NCI-H2171 treated with DMSO at 0.1 percent for 48 hours (cell line): ENCODE data around the gene RPS17.
"Not testable (repeated sequence)": the region's sequence is repeated elsewhere in the genome, so short reads cannot be mapped to it uniquely, and the experiment has no call there.

Source experiments
- DNase-seq: peaks from one replicate; lab custom pipeline; 2025; lab: John Stamatoyannopoulos, UW

RPS17 gene

DNA sequence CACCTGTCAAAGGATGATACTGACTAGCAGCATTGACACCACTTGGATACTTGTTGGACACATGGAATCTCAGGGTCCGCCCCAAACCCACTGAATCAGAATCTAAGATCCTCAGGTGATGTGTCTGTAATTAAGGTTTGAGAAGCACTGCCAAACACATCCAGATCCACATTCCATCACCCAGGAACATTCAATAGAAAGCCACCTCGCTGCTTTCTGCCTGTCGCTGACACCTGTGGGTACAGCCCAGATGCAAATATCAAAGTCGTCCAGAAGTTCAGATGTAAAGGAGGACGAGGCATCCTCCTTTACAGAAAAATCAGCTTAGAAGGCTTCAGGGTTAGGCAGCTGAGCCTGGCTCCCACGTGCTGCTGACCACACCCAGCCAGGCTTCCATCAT, 5.2 kb upstream of the RPS17 start:
- no peak for DNase-seq

DNA sequence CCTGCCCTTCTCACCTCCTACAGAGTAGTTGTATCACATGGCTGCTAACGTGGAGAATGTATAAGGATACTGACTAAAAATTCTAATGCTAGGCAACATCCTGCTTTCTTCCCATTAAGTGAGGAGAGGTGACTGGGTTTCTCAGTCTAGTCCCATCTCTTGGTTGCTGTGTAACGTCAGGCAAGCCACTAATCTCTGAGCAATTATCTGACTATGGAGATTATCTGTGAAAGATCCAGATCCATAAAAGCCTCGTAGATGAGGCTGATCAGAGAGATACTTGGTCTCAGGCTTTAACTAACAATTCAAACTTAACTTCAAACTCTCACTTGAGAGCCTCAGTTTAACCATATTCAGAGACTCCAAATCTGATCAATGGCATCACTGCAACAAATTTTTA, 4.7 kb upstream of the RPS17 start:
- no peak for DNase-seq

DNA sequence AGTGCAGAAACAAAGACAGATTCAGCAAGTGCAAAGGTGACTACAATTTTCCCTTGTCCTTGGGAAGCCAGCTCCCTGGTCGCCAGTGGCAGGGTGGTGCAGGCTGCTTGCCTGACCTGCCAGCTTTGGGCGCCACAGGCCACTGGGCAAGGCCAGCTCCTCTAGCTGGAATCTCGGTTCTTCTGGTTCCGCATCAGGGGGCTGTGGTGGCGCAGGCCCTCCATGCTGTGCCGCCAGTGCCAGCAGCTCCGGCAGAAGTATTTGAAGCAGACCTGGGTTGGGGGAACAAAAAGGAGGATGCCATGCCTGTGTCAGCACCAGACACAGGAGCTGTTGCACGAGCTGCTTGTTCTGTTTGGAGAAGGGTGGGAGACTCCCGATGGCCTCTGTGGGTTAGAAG, 4.2 kb upstream of the RPS17 start:
- DNase-seq, result no peak

DNA sequence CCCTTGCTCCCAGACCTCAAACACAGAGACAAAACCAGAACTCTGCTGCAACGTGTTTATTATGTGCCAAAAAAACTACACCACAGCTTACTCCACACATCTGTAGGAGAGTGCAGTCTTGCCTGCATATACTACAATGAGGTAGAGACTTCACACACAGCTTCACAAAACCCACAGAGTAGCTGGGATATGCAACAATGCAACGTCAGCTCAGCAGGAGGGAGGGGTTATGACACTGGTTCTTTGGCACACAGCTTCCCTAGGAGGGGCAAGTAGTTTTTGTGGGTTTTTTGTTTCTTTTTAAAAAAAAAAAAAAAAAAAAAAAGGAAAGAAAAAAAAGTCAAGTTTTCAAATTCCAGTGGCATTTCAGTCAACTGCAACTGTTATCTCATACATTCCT, 2.9 kb upstream of the RPS17 start:
- no peak for DNase-seq

DNA sequence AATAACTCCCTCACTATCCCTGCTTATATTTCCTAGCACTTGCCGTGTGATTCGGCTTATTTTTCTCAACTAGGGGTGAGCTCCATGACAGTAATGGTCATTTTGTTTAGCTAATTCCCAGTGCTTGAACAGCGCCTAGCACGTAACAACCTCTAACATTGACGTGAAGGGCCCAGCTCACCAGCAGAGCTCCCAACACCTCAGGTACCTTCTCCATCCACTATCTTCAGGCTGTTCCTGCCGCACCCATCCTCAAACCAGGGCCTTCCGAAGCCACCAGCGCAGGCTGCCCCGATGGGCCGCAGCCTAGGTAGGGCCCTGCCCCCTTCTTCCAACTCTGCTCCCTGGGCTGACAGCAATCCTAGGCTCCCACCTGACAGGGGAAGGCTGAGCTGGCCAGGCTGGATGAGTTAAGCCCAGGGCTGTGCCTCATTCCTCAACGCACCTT, 751 bp upstream of the RPS17 start:
- no peak for DNase-seq

DNA sequence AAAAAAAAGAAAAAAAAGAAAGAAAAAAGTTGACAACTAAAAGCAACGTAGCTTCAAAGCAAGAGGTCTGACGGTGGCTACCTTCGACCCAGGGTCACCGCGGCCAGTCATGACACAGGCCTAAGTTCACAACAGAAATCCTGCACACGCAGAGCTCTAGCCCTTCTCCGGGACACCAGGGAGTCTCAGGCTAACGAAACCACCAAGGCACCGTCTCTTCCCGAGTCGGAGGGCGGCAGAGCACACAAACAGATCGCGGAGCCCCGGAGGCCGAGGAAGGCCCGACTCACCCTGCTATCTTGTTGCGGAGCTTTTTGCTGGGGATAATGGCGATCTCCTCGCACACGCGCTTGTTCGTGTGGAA, 584 bp downstream of the RPS17 start:
- DNase-seq, result no peak

DNA sequence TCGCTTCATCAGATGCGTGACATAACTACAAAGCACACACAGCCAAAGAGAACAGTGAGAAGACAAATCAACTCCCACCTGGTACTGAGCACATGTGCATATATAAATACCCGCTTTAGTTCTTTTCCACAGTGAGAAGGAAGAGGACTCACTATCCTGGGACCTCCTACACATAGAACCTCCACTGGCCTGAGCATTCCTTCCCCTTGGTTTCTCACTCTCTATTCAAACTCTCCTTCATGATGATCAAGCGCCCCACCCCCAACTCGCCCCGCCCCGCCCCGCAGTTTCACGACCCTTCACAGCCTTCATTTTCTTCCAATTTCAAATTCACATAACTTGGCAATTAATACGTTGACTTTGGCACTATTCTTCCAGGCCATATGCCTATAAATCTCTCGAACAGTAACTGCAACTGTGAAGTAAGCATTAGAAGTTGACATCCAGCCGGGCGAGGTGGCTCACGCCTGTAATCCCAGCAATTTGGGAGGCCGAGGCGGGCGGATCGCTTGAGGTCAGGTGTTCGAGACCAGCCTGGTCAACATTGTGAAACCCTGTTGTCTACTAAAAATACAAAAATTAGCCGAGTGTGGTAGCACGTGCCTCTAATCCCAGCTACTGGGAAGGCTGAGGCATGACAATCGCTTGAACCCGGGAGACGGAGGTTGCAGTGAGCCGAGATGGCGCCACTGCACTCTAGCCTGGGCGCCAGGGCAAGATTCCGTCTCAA, 1.1 kb downstream of the RPS17 start:
- DNase-seq, result no peak

DNA sequence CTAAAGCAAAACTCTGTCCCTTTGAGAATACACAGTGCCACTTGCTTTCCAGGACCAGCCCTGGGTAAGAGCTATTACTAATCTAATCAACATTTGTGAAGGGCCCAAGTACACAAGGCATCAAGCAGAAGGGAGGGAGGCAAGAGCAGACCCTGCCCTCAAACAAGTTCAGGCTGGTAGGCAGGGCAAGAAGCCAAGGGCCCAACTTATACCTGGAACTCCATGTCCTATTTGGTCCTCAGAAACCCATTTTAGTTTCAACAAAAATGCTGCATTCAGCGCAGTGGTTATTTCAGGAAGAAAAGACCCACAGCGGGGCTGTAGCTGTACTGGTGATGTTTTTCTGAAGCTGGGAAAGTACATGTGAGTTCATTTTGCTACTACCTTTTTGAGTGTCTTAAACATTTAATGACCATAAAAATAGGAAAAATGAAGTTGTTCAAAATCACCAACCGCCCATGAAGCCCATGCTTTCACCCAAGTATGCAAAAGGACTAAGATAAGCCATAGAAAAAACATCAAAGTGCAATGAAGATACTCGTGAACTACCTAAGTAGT, 2.8 kb downstream of the RPS17 start:
- no peak for DNase-seq

DNA sequence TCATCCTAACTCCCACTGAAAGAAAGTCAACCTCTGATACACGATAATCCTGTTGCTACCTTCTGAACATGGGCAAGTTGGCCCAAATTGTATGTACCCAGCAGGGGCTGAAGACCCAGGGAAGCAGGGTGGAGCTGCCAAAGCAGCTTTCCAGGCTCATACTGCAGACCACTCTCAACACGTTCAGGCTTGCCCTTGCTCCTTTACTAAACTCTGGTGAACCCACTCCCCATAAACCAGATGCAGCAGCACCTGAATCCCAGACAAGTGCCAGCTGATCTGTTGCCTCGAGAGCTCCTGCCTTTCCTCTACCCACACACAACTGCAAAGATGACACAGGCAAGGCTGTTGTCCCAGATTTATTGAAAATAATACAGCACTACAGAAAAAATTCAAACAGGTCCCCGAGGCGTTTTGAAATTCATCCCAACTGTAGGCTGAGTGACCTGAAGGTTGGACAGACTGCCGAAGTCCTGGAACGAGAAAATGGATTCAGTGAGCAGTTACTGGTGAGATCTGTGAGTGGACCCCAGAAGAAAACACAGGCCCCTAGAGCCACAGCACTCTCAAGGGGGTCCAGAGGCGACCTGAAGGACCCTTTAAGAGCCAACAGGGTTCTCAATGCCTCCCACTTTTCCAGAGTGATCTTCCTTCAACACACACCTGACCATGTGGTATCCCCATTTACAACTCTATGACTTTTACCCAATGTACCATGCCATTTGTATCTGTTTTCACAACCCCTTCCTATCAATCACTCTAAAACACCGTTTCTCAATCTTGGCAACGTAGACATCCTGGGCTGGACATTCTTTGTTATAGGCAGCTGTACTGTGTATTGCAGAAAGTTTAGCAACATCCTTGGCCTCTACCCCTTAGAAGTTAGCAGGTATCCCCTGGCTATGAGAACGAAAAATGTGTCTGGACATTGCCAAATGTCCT, 3.6 kb downstream of the RPS17 start:
- DNase-seq, result no peak

DNA sequence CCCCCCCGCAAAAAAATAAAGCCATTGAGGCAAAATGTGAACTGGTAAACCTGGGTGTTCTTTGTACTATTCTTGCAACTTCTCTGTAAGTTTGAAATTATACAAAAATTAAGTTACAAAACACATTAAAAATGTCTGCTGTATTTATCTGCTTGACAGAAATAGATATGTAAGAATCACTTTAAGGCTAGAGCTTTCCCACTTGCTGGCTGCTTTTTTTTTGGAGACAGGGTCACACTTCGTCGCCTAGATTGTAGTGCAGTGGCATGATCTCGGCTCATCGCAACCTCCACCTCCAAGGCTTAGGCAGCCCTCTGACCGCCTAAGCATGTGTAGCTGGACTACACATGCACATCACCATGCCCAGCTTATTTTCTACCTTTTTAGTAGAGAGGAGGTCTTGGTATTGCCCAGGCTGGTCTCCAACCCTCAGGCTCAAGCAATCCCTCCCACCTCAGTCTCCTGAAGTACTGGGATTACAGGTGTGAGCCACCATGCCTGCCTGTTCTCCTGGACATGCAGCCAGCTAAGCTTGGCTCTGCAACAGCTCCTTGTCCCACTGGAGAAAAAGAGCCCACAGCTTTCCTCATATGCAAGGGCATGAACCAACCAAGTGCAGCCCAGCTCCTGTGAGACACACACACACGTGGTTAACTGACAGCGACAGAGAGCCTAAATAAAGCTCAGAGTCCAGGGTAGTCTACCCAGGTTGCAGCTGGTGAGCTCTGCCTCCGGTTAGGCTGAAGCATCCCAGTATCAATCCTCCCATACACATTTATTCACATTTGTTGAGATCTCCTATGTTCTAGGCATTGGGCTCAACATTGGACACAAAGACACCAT, 4.5 kb downstream of the RPS17 start:
- no peak for DNase-seq

DNA sequence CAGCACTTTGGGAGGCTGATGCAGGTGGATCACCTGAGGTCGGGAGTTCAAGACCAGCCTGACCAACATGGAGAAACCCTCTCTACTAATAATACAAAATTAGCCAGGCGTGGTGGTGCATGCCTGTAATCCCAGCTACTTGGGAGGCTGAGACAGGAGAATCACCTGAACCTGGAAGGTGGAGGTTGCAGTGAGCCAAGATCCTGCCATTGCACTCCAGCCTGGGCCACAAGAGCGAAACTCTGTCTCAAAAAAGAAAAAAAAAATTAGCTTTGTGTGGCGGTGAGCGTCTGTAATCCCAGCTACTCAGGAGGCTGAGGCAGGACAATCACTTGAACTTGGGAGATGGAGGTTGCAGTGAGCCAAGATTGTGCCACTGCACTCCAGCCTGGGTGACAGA, 5.1 kb downstream of the RPS17 start:
- DNase-seq, result not testable (repeated sequence)

DNA sequence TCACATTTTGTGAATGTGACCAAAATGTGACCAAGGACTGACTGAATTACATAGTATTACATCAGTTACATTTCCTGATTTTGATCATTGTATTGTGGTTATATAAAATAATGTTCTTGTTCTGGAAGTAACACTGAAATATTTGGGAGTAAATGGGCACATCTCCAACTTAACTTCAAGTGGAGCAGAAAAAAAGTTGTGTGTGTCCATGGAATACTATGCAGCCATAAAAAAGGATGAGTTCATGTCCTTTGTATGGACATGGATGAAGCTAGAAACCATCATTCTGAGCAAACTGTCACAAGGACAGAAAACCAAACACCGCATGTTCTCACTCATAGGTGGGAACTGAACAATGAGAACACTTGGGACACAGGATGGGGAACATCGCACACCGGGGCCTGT, 5.8 kb downstream of the RPS17 start:
- DNase-seq, result not testable (repeated sequence)

DNA sequence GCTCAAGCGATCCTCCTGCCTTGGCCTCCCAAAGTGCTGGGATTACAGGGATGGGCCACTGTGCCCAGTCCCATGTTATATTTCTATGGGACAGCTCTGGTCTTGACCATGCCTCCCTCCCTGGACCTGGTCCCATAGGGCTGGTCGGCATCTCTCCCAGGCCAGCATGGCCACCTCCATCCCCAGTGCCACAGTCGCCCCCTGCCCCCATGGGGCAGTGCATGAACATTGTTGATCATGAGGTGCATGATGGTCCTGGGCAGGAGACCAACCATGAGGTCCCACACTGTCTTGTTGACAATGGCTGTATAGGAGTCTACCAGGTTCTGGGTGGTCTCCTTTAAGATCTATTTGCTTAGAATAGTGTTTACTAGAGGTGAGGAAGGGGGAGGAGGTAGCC, 6.5 kb downstream of the RPS17 start:
- no peak for DNase-seq

DNA sequence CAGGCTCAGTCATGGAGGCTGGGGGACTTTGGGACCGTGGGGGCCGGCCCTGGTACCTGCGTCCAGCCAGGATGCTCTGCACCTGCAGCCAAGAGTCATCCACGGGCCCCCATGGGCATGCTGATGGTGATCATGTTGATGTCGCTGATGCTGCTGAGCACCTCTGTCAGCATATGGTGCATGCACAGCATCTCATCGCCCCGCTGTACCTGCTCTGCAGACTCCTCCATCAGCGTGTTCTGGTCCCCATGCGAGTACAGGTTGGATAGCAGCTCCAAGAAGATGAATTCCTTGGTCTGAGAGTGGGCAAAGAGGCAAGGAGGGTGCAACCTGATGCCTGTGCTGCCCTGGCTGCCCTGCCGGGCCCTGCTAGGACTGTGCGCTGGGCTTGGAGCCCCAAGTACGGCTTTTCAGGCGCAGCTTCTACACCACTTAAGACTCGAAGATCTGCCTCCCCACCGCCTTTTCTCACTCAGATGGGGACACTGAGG, 7.2 kb downstream of the RPS17 start:
- DNase-seq, result no peak

DNA sequence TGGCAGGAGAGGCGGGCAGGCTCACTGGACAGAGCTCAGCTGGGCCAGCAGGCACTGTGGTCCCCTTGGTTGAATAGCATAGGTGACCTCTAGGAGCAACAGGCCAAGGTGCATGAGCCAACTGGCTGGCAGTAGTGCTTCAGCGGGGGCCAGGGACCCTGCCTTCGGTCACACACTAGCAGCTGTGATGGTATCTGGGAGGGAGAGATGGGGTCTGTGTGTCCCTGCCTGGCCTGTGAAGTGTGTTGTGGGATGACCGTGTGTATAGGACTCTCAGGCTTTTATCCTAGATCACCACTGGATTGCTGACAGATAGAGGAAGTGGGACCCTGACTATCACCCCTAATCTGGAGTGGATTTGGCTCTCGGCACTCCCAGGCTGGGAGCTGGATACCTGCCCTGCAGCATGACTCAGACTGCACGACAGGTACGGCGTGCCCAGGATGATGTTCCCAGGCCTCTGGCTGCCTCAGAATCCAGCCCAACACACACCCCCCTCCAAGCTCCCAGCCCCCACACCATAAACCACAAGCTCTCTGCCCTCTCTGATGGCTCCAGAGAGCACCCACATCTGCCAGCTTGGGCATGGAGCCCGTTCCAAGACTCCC, 7.8 kb downstream of the RPS17 start:
- no peak for DNase-seq

DNA sequence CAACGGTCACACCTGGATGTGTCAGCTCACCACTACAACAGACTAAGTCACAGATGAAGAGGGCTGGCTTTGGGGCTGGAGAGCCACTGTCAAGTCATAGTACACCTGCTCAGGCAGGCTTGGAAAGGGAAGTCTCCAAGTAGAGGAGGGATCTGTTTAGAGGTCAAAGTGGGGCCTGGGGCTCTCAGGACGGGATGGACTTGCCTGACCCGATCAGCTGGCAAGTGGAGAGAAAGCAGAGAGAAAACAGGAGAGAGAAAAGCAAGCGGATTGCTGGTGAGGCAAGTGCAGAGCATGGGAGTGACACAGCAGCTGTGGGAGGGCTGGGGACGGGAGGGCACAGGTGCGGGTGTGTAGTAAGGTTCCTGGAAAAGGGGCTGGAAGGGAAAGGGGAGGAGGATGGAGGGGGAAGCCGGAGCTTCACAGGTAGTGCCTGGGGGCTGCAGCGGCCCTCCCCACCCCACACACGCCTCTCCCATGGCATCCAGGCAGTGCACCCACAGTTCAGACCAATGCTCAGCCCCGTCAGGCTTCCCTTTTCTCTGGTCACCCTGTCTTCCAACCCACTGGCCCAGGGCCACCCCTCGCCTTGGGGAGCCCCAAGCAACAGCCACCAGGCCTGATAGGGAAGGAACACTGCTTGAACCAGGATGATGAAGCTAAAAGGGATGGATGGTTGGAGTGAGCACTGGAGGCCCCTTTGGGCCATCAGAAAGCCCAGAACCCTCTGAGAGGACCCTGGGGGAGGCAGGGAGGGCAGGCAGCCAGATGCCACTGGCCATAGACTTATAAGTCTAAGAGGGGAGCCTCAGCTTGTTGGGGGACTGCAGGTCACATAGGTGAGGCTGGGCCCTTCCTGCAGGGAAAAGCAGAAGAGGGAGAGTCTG, 8.5 kb downstream of the RPS17 start:
- no peak for DNase-seq

DNA sequence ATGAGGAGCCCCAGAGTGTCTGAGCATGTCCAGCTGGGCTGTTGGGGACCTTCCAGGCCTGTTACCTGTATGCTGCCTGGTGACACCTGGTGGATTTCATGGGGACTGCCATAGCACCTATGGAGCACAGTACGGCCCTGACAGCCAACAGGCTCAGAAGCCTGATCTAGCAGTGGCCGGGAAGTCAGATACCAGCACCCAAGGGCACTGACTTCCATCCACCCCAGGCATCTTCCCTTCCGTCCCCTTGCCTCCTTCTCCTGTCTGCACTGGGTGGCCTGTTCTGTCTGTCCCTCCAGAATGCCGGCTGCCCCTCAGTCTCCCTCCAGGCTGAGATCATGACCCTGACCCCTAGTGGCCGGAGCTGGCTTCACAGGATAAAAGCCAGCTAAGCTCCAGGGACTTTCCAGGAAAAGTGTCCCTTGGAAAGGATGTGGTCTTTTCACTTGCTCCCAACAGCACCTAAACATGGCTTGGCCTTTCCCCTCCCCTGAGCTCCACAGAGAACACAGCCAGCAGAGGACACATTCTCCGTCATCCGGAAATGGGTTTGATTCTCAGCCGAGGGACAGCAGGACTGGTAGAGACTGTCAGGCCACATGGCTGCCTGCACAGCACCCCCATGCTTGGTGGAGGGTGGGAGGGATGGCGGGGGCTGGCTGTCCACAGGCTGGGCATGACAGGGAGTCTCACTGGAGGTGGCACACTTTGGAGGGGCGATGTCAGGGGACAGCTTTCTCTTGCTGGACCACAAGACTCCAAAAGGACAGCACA, 9.5 kb downstream of the RPS17 start:
- DNase-seq, result no peak

DNA sequence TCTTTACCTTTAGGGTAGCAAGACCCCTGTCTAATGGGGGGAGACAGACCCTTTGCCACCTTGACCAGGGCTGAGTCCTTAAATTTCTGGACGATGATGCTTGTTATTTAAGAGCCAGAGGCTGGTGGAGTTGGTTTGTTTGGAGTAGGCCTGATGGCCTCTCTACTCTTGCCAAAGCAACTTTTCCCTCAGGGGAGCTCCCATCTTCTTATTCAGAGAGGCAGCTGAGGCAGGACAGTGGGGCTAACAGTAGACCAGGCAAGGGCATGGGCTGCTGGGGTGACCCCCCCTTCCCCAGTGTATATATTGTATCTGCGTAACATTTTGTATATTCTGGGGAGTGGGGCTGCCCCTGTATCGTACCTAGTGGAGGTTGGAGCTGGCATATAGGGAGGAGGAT, 10.3 kb downstream of the RPS17 start:
- no peak for DNase-seq

DNA sequence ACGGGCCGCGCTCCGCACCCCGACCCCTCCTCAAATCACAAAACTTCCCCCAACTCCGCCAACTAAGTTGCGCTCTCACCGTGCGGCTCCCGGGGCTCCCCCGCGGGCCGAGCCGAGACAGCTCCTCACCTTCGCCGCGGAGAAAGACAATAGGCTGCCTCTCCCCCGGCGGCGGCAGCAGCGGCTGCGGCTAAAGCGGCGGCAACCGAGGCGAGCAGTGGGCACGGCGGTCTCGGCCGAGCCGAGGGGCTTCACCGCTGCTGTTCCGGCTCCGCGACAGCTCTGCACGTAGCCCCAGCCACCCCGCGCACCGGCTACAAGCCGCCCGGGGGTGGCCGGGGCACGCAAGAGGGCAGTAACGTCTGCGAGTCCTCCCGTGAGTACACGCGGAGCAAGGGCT, 26.7 kb downstream of the RPS17 start:
- DNase-seq, result not testable (repeated sequence)

DNA sequence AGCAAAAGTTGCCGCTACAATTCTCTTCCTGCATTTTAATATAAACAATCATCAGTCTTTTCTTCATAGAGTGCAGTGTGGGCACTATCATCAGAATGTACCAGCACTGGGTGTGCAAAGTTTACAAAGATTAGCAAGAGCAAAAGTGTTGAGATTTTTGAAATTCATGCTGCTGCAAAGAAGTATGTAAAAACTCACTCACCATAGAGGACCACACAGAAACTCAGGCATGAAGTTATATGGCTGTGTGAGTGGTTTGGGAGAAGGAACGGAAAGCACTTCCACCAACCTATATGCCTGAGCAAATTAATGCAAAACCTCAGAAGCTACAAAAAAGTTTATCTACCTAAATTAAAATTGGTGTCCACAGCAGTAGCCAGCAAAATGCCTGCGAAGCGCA, 32.6 kb downstream of the RPS17 start:
- DNase-seq, result not testable (repeated sequence)
